Mesendoderm (in vitro differentiated cells): Measurements from ENCODE around the gene CABLES1.

Source experiments
- DNase-seq: peaks from one replicate; pipeline ENCODE4 v3.0.0; 2013
- H2AK5ac ChIP-seq: 2 replicates; pipeline ENCODE4 v1.6.1; 2013; ENCODE audit warnings: low read length, inconsistent platforms
- H2BK120ac ChIP-seq: 2 replicates; pipeline ENCODE4 v1.6.1; 2013; ENCODE audit warnings: low read depth, mild to moderate bottlenecking, low read length, moderate library complexity, mixed read lengths
- H2BK15ac ChIP-seq: replicated peaks from 2 replicates; pipeline ENCODE4 v1.6.1; 2013; ENCODE audit warnings: low read depth, mild to moderate bottlenecking, moderate library complexity
- H2BK5ac ChIP-seq: 2 replicates; pipeline ENCODE4 v1.6.1; 2013; ENCODE audit warnings: low read length, inconsistent platforms
- H3K18ac ChIP-seq: 2 replicates; pipeline ENCODE4 v1.6.1; 2013; ENCODE audit warnings: mild to moderate bottlenecking, low read length, mixed read lengths
- H3K23ac ChIP-seq: one replicate; pipeline ENCODE4 v1.6.1; 2013; ENCODE audit warnings: low read length
- H3K27ac ChIP-seq: 2 replicates; pipeline ENCODE4 v1.5.1; 2013; ENCODE audit warnings: low read depth, mild to moderate bottlenecking, inconsistent platforms, low read length, moderate library complexity
- H3K27me3 ChIP-seq: 2 replicates; pipeline ENCODE4 v1.6.1; 2013; ENCODE audit warnings: low read length, control low read depth, mild to moderate bottlenecking, inconsistent platforms; ENCODE audit not compliant: insufficient read depth, poor library complexity
- H3K36me3 ChIP-seq: 2 replicates; pipeline ENCODE4 v1.6.1; 2013; ENCODE audit warnings: low read length, inconsistent platforms; ENCODE audit not compliant: control insufficient read depth, insufficient read depth
- H3K4ac ChIP-seq: one replicate; pipeline ENCODE4 v1.6.1; 2013; ENCODE audit warnings: low read depth, mild to moderate bottlenecking, low read length, moderate library complexity
- H3K4me1 ChIP-seq: 2 replicates; pipeline ENCODE4 v1.6.1; 2013; ENCODE audit warnings: low read depth, low read length, inconsistent platforms; ENCODE audit not compliant: control insufficient read depth
- H3K4me2 ChIP-seq: 2 replicates; pipeline ENCODE4 v1.6.1; 2013; ENCODE audit warnings: low read length
- H3K4me3 ChIP-seq: 2 replicates; pipeline ENCODE4 v1.5.1; 2013; ENCODE audit warnings: mild to moderate bottlenecking, low read length
- H3K56ac ChIP-seq: one replicate; pipeline ENCODE4 v1.6.1; 2013; ENCODE audit warnings: low read length
- H3K79me1 ChIP-seq: 2 replicates; pipeline ENCODE4 v1.6.1; 2013; ENCODE audit warnings: low read length, inconsistent platforms
- H3K79me2 ChIP-seq: 2 replicates; pipeline ENCODE4 v1.6.1; 2013; ENCODE audit warnings: mild to moderate bottlenecking, low read length; ENCODE audit not compliant: control insufficient read depth, insufficient read depth
- H3K9ac ChIP-seq: 2 replicates; pipeline ENCODE4 v1.6.1; 2013; ENCODE audit warnings: low read length, inconsistent platforms
- H4K5ac ChIP-seq: one replicate; pipeline ENCODE4 v1.6.1; 2013; ENCODE audit warnings: low read length
- H4K8ac ChIP-seq: one replicate; pipeline ENCODE4 v1.6.1; 2013; ENCODE audit warnings: low read depth, mild to moderate bottlenecking, control low read depth, low read length, moderate library complexity
- WGBS: extraction: QIAGEN DNeasy Blood & Tissue Kit; methylation state at CpG from one replicate; pipeline ENCODE4 v1.1.7; 2013; ENCODE audit warnings: low lambda C conversion rate, missing lambda C conversion rate; ENCODE audit not compliant: insufficient coverage; ENCODE audit errors: extremely low coverage; 5-methylcytosine and 5-hydroxymethylcytosine counted together

Gene CABLES1

GRCh38 chr18:23306822-23307221 is 171.5 kb downstream of the CABLES1 start:
- no peaks in the 10 kb centered on the region for H3K27me3 ChIP-seq
- no peak overlapping the region for H3K4me2 ChIP-seq
- no peak overlapping the region for H3K4me3 ChIP-seq
- H3K36me3 ChIP-seq, result no peaks in the 10 kb centered on the region
- H3K18ac ChIP-seq, result no peak overlapping the region
- no peak for DNase-seq
- no peak overlapping the region for H3K9ac ChIP-seq
- no peak overlapping the region for H2BK120ac ChIP-seq
- no peak overlapping the region for H4K5ac ChIP-seq
- H2BK15ac ChIP-seq, result no peak overlapping the region
- H3K27ac ChIP-seq, result no peak overlapping the region
- no peak overlapping the region for H3K4ac ChIP-seq
- no peaks in the 10 kb centered on the region for H3K79me2 ChIP-seq
- WGBS, result no CpG with 5 or more reads among the region's 6 CpGs
- H4K8ac ChIP-seq, result no peak overlapping the region
- H3K23ac ChIP-seq, result no peak overlapping the region
- no peak overlapping the region for H2BK5ac ChIP-seq
- no peaks in the 10 kb centered on the region for H3K4me1 ChIP-seq
- H3K79me1 ChIP-seq, result no peaks in the 10 kb centered on the region
- H2AK5ac ChIP-seq, result no peak overlapping the region
- H3K56ac ChIP-seq, result no peak overlapping the region

GRCh38 chr18:23307567-23308295 is 172.4 kb downstream of the CABLES1 start:
- H4K8ac ChIP-seq, result no peak overlapping the region
- no peak for DNase-seq
- H3K79me1 ChIP-seq, result no peaks in the 10 kb centered on the region
- H3K18ac ChIP-seq, result no peak overlapping the region
- H3K4ac ChIP-seq, result no peak overlapping the region
- no peaks in the 10 kb centered on the region for H3K27me3 ChIP-seq
- no peak overlapping the region for H3K9ac ChIP-seq
- H2BK5ac ChIP-seq, result no peak overlapping the region
- no peaks in the 10 kb centered on the region for H3K79me2 ChIP-seq
- no peak overlapping the region for H3K27ac ChIP-seq
- no peaks in the 10 kb centered on the region for H3K36me3 ChIP-seq
- H3K4me2 ChIP-seq, result no peak overlapping the region
- H3K56ac ChIP-seq, result no peak overlapping the region
- no peak overlapping the region for H3K4me3 ChIP-seq
- no peaks in the 10 kb centered on the region for H3K4me1 ChIP-seq
- no peak overlapping the region for H4K5ac ChIP-seq
- H2BK120ac ChIP-seq, result no peak overlapping the region
- H2BK15ac ChIP-seq, result no peak overlapping the region
- H3K23ac ChIP-seq, result no peak overlapping the region
- H2AK5ac ChIP-seq, result no peak overlapping the region
- WGBS, result no CpG with 5 or more reads among the region's 14 CpGs
